CD4-positive, alpha-beta T cell treated with Interleukin-21 for 1 hour (primary cell): ENCODE measurements around the gene PDIA2.

Source experiments
- DNase-seq: peaks from one replicate; pipeline ENCODE4 v3.0.0-alpha.2; 2020

Gene PDIA2

DNA sequence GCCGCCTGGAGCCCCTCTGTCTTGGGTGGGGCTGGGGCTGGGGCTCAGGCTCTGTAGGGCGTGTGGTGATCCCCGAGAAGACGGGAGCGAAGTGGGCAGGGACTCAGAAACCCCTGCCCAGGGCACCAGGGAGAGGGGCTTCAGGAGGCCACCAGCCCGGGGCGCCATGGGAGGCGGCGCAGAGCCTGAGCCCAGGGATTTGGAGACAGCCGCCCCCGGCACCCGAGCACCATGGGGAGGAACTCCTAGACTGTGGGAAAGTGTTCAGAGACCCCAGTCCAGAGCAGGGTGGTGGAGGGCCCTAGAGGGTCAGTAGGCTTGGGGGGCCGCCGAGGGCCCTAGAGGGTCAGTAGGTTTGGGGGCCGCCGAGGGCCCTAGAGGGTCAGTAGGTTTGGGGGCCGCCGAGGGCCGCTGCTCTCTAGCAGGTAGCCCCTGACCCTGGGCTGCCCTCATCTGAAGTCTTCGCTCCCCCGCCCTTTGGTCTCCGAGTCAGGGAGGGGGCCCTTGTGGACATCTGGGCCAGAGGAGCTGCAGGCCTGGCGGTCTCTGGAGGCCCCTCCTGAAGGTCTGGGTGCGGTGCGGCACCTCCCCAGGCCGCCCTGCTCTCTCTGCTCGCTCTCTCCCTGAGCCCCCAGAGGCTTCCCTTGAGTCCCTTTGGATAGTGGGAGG is 1.8 kb upstream of the PDIA2 start:
- no peak for DNase-seq

GRCh38 chr16:281660-282255 is 1.2 kb upstream of the PDIA2 start:
- DNase-seq = no peak

DNA sequence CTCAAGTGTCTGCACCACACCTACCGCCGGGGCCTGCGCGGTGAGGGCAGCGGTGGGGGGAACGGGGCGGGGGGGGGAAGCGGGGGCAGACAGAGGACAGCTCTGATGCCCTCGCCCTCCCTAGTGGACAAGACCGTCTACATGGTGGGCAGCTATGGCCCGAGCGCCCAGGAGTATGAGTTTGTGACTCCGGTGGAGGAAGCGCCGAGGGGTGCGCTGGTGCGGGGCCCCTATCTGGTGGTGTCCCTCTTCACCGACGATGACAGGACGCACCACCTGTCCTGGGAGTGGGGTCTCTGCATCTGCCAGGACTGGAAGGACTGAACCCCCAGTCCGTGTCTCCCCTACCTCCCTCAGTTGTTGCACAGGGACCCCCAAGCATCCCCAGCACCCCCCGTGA is 473 bp upstream of the PDIA2 start:
- no peak for DNase-seq

- DNase-seq = no peak
These were observed 1.5 kb downstream of the PDIA2 start for GRCh38 chr16:284204-285120.

DNA sequence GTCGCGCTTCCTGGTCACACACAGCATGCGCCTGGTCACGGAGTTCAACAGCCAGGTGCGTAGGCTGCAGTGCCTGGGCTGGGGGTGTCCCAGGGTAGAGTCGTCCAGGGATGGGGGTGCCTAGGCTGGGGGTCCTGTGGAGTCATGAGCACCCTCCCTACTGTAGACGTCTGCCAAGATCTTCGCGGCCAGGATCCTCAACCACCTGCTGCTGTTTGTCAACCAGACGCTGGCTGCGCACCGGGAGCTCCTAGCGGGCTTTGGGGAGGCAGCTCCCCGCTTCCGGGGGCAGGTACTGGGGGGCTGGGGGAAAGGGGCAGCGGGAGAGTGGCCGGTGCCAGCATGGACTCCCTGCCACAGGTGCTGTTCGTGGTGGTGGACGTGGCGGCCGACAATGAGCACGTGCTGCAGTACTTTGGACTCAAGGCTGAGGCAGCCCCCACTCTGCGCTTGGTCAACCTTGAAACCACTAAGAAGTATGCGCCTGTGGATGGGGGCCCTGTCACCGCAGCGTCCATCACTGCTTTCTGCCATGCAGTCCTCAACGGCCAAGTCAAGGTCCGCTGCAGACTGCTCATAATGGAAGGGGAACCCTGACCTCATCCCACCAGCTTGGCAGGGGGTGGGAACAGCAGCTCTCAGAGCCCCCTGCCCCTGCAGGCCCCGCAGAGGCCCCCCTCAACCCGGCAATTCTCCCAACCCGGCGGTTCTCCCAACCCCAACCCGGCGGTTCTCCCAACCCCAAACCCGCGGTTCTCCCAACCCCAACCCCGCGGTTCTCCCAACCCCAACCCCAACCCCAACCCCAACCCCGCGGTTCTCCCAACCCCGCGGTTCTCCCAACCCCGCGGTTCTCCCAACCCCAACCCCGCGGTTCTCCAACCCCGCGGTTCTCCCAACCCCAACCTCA is 2.4 kb downstream of the PDIA2 start:
- DNase-seq = no peak

- no peak for DNase-seq
These were observed 3.7 kb downstream of the PDIA2 start for GRCh38 chr16:286491-287297.

- DNase-seq = no peak
These were observed 4.4 kb downstream of the PDIA2 start for GRCh38 chr16:287298-287811.

GRCh38 chr16:287981-288920 is 5.3 kb downstream of the PDIA2 start:
- DNase-seq = no peak

DNA sequence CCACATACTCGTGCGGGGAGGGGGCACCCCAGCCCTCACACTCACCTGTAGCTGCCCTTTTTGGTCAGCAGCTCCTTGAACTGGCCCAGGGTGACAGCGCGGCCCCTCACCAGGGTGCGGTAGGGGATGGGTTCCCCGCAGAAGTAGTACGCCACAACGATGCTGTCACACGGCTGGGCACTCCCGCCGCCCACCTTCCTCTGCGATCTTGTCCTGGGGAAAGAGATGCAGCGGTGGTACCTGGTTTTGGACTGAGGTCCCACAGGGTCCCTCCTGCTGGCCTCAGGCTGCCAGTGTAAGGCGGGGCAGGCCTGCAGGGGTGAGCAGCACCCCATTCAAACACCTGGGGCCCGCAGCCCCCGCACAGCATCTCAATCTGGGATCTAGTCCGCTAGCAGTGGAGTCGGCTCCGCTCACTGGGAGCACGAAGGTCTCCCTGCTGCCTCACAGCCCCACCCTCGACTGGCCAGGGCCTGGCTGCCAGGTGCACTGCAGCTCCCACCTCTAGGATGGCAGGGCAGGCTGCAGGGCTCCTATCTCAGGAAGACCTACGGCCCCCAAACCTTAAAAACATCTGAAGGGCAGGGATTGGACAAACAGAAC is 6.5 kb downstream of the PDIA2 start:
- DNase-seq = no peak

DNA sequence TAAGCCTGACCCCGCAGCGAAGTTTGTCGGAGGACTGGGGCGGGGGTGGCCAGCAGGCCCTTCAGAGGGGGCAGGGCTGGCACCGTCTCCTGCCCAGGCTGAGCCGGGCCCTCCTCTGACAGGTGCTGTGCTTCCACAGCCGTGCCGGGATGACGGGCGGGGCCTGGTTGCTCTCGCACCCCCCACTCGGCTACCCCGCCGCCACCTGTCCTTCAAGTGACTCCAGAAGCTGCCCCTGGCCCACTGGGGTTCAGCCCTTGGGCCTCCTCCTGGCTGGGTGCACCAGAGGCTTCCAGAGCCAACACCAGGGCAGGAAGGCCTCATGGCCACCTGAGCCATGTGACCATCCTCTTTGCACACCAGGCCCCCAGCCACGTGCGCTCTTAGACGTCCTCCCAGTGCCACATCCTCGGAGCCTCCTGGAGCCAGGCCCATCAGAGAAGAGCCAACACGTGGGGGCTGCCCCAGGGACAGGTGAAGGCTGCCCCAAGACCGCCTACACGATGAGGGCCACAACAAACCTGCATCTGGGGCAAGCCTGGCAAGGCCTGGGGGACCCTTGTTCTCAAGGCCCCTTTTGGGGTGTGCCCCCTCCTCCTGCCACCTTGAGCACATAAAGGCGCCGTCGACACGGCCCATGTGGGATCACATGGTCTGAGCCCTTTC is 7.2 kb downstream of the PDIA2 start:
- DNase-seq = no peak

DNA sequence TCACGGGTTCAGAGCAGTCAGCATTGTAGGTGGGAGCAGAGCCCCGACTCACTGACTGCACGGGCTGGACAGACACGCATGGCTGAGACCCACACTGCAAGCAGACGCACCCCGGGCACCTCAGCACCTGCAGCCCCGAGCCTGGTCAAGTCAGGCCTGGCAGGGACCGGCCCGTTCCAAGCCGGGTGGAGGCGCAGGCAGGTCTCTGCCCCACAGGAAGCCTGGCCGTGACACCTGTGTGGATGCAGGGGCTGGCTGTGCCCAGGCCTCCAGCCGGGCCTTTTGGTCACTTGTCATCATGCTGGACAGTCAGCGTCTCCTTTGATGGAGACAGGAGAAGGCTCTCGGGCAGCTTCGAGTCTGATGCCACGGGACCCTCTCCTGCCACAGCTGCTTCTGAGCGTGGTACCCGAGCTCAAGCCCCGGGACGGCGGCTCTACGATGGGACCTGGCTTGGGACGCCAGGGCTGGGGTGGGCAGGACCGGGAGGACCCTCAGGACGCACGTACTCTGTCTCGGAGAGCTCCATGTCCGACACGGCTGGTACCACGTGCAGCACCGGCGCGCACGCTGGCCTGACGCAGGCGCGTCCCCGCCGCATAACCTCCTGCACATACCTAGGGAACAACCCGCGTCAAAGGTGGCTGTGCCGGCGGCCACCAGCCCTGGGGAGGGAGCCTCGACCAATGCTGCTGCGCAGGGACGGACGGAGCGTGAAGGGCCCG is 7.9 kb downstream of the PDIA2 start:
- DNase-seq = no peak

DNA sequence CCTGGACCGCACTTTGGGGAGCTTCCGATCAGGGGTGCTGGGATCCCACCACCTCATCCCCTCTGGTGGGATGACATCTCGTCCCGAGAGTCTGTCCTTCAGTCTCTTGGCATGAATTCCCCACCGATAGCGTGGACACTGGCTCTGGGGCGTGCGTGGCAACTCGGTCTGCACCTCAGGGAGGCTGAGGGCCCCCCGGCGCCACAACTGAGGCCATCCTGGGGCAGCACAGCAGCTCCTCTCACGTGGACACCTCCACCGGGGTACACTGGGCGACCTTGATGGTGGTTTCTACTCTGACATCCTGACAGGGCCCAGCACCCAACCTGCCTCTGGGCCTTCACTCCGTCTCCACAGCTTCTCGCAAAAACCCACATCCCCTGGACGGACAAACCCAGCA is 8.6 kb downstream of the PDIA2 start:
- no peak for DNase-seq

DNA sequence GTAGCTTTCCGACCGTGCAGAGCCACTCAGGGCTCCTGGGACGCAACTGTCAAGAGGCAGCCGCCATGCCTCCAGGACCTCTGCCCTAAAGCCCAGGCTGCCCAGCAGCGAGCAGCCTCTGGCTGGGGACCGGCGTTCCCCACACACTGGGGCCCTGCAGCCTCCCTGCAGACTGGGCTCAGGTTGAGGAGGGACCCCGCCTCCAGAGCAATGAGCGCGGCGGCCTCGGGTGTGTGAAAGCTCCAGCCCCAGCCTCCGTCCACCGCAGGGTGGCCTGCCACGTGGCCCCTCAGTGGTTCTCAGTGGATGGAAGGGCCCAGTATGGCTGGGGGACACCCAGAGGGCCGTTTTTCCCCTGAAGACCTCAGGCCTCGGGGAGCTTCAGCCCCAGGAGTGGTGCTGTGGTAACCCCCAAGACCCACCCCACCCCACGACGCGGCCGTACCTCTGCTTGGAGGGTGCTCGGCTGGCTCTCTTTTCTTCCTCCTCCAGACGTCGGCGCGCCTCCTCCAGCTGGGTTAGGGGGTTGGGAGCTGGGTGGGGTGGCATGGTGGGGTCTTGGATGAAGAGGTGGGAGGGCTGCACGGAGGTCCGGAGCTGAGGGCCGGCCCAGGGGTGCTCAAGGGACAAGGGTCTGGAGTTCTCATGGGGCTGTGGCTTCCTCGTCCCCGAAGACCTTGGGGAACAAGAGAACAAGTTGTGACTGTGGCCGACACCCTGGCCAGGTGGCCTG is 10.2 kb downstream of the PDIA2 start:
- DNase-seq = no peak

DNA sequence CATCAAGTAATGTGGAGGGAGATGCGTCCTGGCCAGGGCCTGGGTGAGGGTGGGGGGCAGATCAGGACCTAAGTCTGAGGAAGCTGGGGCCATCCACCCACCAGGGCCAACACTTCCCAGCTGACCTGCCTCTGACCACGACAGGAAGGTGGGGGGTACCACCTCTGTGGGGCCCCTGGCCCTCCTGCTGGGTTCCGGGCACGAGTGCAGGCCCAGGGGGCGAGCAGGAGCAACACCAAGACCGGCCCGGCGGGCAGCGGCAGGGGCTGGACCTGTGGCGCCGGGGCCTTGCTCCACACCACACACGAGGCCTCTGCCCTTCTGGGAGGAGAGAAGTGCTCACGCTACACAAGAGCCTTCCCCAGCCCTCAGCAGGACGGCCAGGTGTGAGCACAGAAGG is 13.3 kb downstream of the PDIA2 start:
- no peak for DNase-seq

DNA sequence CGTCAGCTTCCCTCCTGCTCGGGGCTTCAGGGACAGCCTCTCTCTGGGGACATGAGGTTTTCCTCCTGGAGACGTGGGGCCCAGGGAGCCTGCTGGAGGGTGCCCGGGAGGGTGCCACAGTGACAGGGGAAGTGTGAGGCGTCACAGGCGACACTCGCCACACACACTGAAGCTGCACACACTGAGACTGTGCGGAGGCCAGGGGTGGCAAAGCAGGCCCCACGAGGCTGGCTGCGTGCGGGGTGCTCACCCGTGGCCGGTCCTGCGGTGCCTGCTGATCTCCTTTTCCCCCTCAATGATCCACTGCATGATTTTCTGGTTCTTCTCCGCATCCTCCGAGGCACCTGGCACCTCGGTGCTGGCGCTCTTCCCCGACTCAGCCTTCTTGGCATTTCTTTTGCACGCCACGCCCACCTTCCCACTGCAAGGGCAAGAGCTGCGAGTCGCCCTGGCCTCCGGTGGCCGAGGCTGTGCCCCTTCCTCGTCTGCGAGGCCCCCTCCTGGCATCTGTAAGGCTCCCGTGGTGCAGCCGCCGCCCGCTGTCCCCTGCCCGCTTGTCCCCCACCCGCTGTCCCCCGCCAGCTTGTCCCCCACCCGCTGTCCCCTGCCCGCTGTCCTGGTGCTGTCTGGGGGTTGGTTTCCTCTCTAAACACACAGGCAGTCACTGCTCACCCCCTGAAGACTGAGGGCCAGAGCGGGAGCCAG is 14.0 kb downstream of the PDIA2 start:
- no peak for DNase-seq

GRCh38 chr16:297832-298231 is 14.9 kb downstream of the PDIA2 start:
- DNase-seq = no peak

GRCh38 chr16:301235-301634 is 18.3 kb downstream of the PDIA2 start:
- no peak for DNase-seq
